GM19238 (cell line): ENCODE results near the gene PIP4K2B.

Source experiments
- DNase-seq: peaks from one replicate; pipeline ENCODE4 v3.0.0; 2011; ENCODE audit warnings: low spot score; ENCODE audit not compliant: insufficient read length

Gene PIP4K2B

GRCh38 chr17:38746004-38746848, 53.1 kb downstream of the PIP4K2B start:
- no peak for DNase-seq

GRCh38 chr17:38745545-38745944, 53.8 kb downstream of the PIP4K2B start:
- DNase-seq = no peak

- DNase-seq = no peak
Observed at GRCh38 chr17:38743556-38744171, 55.7 kb downstream of the PIP4K2B start.

- no peak for DNase-seq
Observed at GRCh38 chr17:38742411-38743308, 56.7 kb downstream of the PIP4K2B start.

GRCh38 chr17:38741921-38742410, 57.4 kb downstream of the PIP4K2B start:
- DNase-seq = no peak

- DNase-seq = no peak
Observed at GRCh38 chr17:38741461-38741860, 57.9 kb downstream of the PIP4K2B start.

- no peak for DNase-seq
Observed at GRCh38 chr17:38740806-38741205, 58.5 kb downstream of the PIP4K2B start.

- no peak for DNase-seq
Observed at GRCh38 chr17:38740044-38740443, 59.3 kb downstream of the PIP4K2B start.

- DNase-seq = no peak
Observed at GRCh38 chr17:38739305-38739704, 60.1 kb downstream of the PIP4K2B start.

GRCh38 chr17:38738686-38739085, 60.7 kb downstream of the PIP4K2B start:
- DNase-seq = no peak

GRCh38 chr17:38738007-38738662, 61.2 kb downstream of the PIP4K2B start:
- DNase-seq = no peak

GRCh38 chr17:38735161-38735997, 64.0 kb downstream of the PIP4K2B start:
- DNase-seq = peak; percentile 81

- no peak for DNase-seq
Observed at GRCh38 chr17:38733982-38734973, 65.1 kb downstream of the PIP4K2B start.

GRCh38 chr17:38733282-38733981, 65.9 kb downstream of the PIP4K2B start:
- DNase-seq = no peak

- DNase-seq = no peak
Observed at GRCh38 chr17:38732376-38733281, 66.7 kb downstream of the PIP4K2B start.

GRCh38 chr17:38731526-38732294, 67.6 kb downstream of the PIP4K2B start:
- no peak for DNase-seq
